ENCODE results near the gene POM121. TPM values are rescaled to one million over a fixed set of nuclear protein-coding genes. Genes with fewer than 3 reads are reported as not detected.
"Not testable (repeated sequence)": the region's sequence is repeated elsewhere in the genome, so short reads cannot be mapped to it uniquely, and the experiment has no call there.

The POM121 gene
- total RNA-seq, 1 experiment from 2014 or later: 53.3 TPM

DNA sequence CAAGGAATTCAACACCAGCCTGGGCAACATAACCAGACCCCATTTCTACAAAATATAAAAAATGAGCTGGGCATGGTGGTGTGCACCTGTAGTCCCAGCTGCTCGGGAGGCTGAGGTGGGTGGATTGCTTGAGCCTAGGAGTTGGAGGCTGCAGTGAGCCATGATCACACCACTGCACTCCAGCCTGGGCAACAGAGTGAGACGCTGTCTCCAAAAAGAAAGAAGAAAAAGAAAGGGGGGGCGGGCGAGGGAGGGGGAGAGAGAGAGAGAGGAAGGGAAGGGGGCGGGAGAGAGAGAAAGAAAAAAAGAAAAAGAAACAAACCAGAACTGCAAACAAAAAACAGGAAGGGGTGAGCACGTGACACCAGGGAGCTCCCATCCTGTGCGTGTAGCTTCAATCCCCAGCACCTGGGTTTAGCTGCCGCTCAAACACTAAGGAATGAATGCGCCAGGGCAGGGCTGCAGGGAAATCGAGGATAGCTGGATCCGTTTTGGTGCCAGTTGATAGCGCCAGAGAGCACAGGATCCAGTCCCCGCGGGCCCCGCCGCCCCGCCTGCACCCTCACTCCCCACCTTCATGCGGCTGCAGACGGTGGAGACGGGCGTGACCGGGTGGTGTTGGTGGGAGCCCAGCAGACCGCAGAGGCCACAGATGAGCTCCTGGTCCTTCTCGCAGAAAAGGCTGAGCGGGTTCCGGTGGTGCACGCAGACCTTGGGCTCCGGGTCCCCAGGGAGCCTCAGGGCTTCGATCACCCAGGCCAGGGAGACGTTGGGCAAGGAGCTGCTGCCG is 40.5 kb downstream of the POM121 start:
- RAD21 ChIA-PET (ENCODE audit: low non-redundant PET in 1 of 2, low total read pairs in 2 of 2, uncharacterized antibody in 2 of 2, unreplicated experiment in 2 of 2); H3K79me2 ChIP-seq (ENCODE audit: insufficient read depth, low read length); H3K4me2 ChIP-seq (ENCODE audit: low read length); H3K27me3 ChIP-seq (ENCODE audit: insufficient read depth, low read length); DNase-seq (ENCODE audit: low read depth, low spot score); H3K27ac ChIP-seq (ENCODE audit: low read depth, low read length); H3K9ac ChIP-seq (ENCODE audit: low read length); BruUV-seq (replicated peaks); ATAC-seq; H2AFZ ChIP-seq (ENCODE audit: low read depth, low read length, poor library complexity, severe bottlenecking); H3K4me3 ChIP-seq (replicated peaks in 1 of 2; ENCODE audit: low read depth in 1 of 2, low read length in 2 of 2); H3K4me1 ChIP-seq (ENCODE audit: control insufficient read depth in 1 of 2, insufficient read depth in 2 of 2, low read length in 2 of 2); POLR2A ChIA-PET; H3K36me3 ChIP-seq (ENCODE audit: control insufficient read depth in 1 of 2, insufficient read depth in 2 of 2, low read length in 2 of 2); CTCF ChIA-PET; H4K20me1 ChIP-seq (ENCODE audit: insufficient read depth); H3K9me3 ChIP-seq (ENCODE audit: control insufficient read depth in 1 of 2, insufficient read depth in 1 of 2, low read depth in 1 of 2, low read length in 2 of 2); intact Hi-C loops (cut with micrococcal nuclease); H3K9me2 ChIP-seq (ENCODE audit: insufficient read depth): not testable (repeated sequence)

- H3K9ac ChIP-seq (ENCODE audit: low read length); H3K4me1 ChIP-seq (ENCODE audit: control insufficient read depth in 1 of 2, insufficient read depth in 2 of 2, low read length in 2 of 2); CTCF ChIA-PET; POLR2A ChIA-PET; H4K20me1 ChIP-seq (ENCODE audit: insufficient read depth); intact Hi-C loops (cut with micrococcal nuclease); H3K27me3 ChIP-seq (ENCODE audit: insufficient read depth, low read length); H3K27ac ChIP-seq (ENCODE audit: low read depth, low read length); H3K79me2 ChIP-seq (ENCODE audit: insufficient read depth, low read length); H3K9me2 ChIP-seq (ENCODE audit: insufficient read depth); H3K9me3 ChIP-seq (ENCODE audit: control insufficient read depth in 1 of 2, insufficient read depth in 1 of 2, low read depth in 1 of 2, low read length in 2 of 2); RAD21 ChIA-PET (ENCODE audit: low non-redundant PET in 1 of 2, low total read pairs in 2 of 2, uncharacterized antibody in 2 of 2, unreplicated experiment in 2 of 2); BruUV-seq (replicated peaks); H2AFZ ChIP-seq (ENCODE audit: low read depth, low read length, poor library complexity, severe bottlenecking); H3K36me3 ChIP-seq (ENCODE audit: control insufficient read depth in 1 of 2, insufficient read depth in 2 of 2, low read length in 2 of 2); DNase-seq (ENCODE audit: low read depth, low spot score); ATAC-seq; H3K4me3 ChIP-seq (replicated peaks in 1 of 2; ENCODE audit: low read depth in 1 of 2, low read length in 2 of 2); H3K4me2 ChIP-seq (ENCODE audit: low read length): not testable (repeated sequence)
Measured at GRCh38 chr7:72966892-72967291, 42.0 kb downstream of the POM121 start.

DNA sequence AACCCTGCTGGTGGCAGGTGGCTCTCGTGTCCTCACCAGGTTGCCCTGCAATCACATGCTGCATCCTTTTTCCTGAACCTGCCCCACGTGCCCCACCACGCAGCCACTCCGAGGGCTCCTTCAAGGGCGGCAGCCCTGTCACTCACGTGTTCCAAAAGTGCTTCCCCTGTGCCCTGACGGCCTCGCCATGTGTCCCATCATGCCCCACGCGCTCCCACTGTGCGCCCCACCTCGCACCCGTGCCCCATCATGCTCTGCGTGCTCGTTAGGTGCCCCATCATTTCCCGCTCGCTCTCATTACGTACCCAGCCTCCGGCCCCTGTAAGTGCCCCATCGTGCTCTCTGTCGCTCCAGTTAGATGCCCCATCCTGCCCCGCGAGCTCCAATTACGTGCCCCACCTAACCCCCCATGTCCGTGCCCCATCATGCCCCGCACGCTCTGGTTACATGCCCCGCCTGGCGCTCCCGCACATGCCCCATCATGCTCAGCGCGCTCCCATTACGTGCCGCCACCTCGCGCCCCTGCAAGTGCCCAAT is 44.2 kb downstream of the POM121 start, which contains the start of gene TRIM74:
TSS of gene TRIM74 (minus strand) at position 487 of the 537 bp plus-strand sequence. CDS start 3,309 bp downstream, outside the sequence.
- H3K27ac ChIP-seq (ENCODE audit: low read depth, low read length); POLR2A ChIA-PET; DNase-seq (ENCODE audit: low read depth, low spot score); H3K79me2 ChIP-seq (ENCODE audit: insufficient read depth, low read length); RAD21 ChIA-PET (ENCODE audit: low non-redundant PET in 1 of 2, low total read pairs in 2 of 2, uncharacterized antibody in 2 of 2, unreplicated experiment in 2 of 2); H3K9me2 ChIP-seq (ENCODE audit: insufficient read depth); H3K9me3 ChIP-seq (ENCODE audit: control insufficient read depth in 1 of 2, insufficient read depth in 1 of 2, low read depth in 1 of 2, low read length in 2 of 2); H2AFZ ChIP-seq (ENCODE audit: low read depth, low read length, poor library complexity, severe bottlenecking); BruUV-seq (replicated peaks); H3K4me1 ChIP-seq (ENCODE audit: control insufficient read depth in 1 of 2, insufficient read depth in 2 of 2, low read length in 2 of 2); CTCF ChIA-PET; H4K20me1 ChIP-seq (ENCODE audit: insufficient read depth); H3K4me2 ChIP-seq (ENCODE audit: low read length); H3K36me3 ChIP-seq (ENCODE audit: control insufficient read depth in 1 of 2, insufficient read depth in 2 of 2, low read length in 2 of 2); H3K4me3 ChIP-seq (replicated peaks in 1 of 2; ENCODE audit: low read depth in 1 of 2, low read length in 2 of 2); H3K27me3 ChIP-seq (ENCODE audit: insufficient read depth, low read length); intact Hi-C loops (cut with micrococcal nuclease); ATAC-seq; H3K9ac ChIP-seq (ENCODE audit: low read length): not testable (repeated sequence)

DNA sequence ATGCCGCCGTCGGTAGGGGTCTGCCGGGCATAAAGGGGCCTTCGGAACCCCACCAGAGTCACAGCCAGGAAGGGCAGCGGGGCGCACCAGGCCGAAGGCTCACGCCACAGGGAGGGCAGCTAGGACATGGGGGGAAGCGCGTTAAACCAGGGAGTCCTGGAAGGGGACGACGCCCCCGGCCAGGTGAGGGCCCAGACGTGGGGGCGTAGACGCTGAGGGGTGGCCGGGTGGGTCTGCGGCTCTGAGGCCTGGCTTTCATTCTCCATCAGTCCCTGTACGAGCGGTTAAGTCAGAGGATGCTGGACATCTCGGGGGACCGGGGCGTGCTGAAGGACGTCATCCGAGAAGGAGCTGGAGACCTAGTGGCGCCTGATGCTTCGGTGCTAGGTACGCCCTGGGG is 44.8 kb downstream of the POM121 start:
- DNase-seq (ENCODE audit: low read depth, low spot score); H2AFZ ChIP-seq (ENCODE audit: low read depth, low read length, poor library complexity, severe bottlenecking); H3K9ac ChIP-seq (ENCODE audit: low read length); H3K4me2 ChIP-seq (ENCODE audit: low read length); H3K27me3 ChIP-seq (ENCODE audit: insufficient read depth, low read length); H3K4me1 ChIP-seq (ENCODE audit: control insufficient read depth in 1 of 2, insufficient read depth in 2 of 2, low read length in 2 of 2); RAD21 ChIA-PET (ENCODE audit: low non-redundant PET in 1 of 2, low total read pairs in 2 of 2, uncharacterized antibody in 2 of 2, unreplicated experiment in 2 of 2); H3K9me2 ChIP-seq (ENCODE audit: insufficient read depth); H3K27ac ChIP-seq (ENCODE audit: low read depth, low read length); CTCF ChIA-PET; H3K36me3 ChIP-seq (ENCODE audit: control insufficient read depth in 1 of 2, insufficient read depth in 2 of 2, low read length in 2 of 2); H3K4me3 ChIP-seq (replicated peaks in 1 of 2; ENCODE audit: low read depth in 1 of 2, low read length in 2 of 2); H3K79me2 ChIP-seq (ENCODE audit: insufficient read depth, low read length); H4K20me1 ChIP-seq (ENCODE audit: insufficient read depth); ATAC-seq; POLR2A ChIA-PET; BruUV-seq (replicated peaks); intact Hi-C loops (cut with micrococcal nuclease); H3K9me3 ChIP-seq (ENCODE audit: control insufficient read depth in 1 of 2, insufficient read depth in 1 of 2, low read depth in 1 of 2, low read length in 2 of 2): not testable (repeated sequence)

All from HCT116 (cell line).